Measurements from ENCODE around the gene CNPY3. TPM values are rescaled to one million over a fixed set of nuclear protein-coding genes. Genes with fewer than 3 reads are reported as not detected.
"Not testable (repeated sequence)": the region's sequence is repeated elsewhere in the genome, so short reads cannot be mapped to it uniquely, and the experiment has no call there.

Gene CNPY3
- total RNA-seq, 1 donor from 2014 or later: 21.2 TPM

- no peak for DNase-seq (ENCODE audit: low read depth, low spot score)
These were observed 14.7 kb upstream of the CNPY3 start for GRCh38 chr6:42914546-42914945.

DNA sequence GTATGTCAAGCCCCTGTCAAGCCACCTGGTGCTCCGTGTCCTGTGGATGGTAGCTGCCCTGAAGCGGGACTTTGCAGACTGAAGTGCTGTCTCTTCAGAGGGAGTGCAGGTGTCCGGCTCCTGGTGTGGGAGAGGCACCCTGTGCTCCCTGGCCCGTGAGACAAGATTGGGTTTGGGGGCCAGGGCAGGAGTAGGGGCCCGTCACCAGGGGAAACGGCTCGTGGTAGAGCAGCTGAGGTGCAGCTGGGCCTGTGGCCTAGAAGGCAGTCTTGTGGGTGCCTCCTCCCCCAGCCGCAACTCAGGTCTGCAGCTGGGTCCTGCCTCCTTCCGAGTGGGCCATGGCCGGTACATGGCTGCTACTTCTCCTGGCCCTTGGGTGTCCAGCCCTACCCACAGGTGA is 13.5 kb upstream of the CNPY3 start, which contains the start of gene PTCRA:
PTCRA (plus strand) TSS at position 322 of the 400 bp plus-strand sequence; CDS start at position 339, 17 bp downstream.
- DNase-seq (ENCODE audit: low read depth, low spot score): no peak

DNA sequence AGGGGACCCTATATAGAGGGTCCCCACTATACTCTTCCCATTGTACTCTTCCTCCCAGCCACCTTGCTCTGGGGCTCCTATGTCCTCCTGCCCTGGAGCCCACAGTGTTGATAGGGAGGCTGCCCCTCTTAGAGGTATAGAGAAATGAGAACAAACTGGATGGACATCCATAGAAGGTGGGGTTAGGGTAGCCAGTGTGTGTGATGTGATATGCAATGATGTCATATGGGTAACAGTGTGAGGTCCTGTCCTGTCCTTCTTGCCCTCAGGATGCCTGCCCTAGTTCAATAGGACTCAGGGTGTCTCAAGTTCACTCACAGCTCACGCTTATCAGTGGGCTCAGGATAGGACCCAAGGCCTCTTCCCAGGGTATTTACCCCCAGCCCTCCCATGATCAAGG is 13.0 kb upstream of the CNPY3 start:
- DNase-seq (ENCODE audit: low read depth, low spot score): no peak

GRCh38 chr6:42921801-42922200 is 7.5 kb upstream of the CNPY3 start:
- no peak for DNase-seq (ENCODE audit: low read depth, low spot score)

DNA sequence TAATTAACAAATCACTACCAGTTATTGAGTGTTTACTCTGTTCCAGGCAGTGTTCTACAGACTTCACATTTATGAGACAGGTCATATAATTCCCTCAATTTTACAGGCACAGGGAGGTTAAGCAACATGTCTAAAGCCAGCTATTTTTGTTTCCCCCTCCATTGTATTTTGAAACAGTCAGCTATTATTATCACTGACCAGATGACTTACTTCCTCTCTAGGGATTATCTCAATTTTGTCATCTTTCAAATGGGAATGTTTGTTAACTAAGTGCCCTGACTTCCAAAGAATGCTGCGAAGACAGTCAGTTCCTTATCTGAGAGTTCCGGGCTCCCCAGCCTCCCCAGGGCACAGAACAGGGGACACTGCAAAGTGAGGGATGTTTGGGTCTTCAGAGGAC is 5.6 kb upstream of the CNPY3 start:
- DNase-seq (ENCODE audit: low read depth, low spot score): no peak

- DNase-seq (ENCODE audit: low read depth, low spot score): no peak
These were observed 3.9 kb upstream of the CNPY3 start for GRCh38 chr6:42925248-42925857.

- no peak for DNase-seq (ENCODE audit: low read depth, low spot score)
These were observed 611 bp downstream of the CNPY3 start for GRCh38 chr6:42929821-42930360.

GRCh38 chr6:42932412-42932811 is 3.1 kb downstream of the CNPY3 start:
- no peak for DNase-seq (ENCODE audit: low read depth, low spot score)

DNA sequence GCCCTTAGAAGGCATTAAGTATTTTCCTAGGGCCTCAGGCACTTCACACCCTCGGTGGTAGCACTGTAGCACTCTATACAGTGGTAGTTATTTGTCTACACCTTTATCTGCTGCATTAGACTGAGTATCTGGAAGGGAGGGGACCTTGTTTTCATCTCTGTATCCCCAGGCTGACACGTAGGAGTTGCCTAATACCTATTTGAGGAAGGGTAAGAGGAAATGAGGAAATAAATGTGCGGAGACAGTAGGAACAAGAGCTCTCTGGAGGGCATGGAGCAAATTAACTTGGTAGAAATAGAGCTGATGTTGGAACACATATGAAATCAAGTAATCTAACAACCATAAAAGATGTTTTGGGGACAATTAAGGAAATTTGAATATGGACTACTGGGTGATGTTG is 3.9 kb downstream of the CNPY3 start:
- no peak for DNase-seq (ENCODE audit: low read depth, low spot score)

DNA sequence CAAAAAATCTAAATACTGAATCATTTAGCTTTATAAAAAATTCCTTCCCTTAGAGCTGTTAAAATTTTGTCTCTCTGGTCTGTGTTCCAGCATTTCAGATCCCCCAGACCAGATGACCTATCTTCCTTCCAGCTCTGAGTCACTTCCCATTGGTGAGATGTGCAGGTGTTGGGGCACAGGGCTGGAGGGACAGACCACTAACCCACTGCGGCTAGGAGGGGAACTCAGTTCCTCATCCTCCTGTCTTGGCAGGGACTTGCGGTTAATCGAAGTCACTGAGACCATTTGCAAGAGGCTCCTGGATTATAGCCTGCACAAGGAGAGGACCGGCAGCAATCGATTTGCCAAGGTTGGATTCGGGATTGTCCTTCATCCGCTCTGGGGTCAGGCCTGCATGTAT is 6.0 kb downstream of the CNPY3 start:
- DNase-seq (ENCODE audit: low read depth, low spot score): no peak

GRCh38 chr6:42936398-42936797 is 7.1 kb downstream of the CNPY3 start:
- DNase-seq (ENCODE audit: low read depth, low spot score): no peak

GRCh38 chr6:42937548-42938427 is 8.5 kb downstream of the CNPY3 start:
- no peak for DNase-seq (ENCODE audit: low read depth, low spot score)

DNA sequence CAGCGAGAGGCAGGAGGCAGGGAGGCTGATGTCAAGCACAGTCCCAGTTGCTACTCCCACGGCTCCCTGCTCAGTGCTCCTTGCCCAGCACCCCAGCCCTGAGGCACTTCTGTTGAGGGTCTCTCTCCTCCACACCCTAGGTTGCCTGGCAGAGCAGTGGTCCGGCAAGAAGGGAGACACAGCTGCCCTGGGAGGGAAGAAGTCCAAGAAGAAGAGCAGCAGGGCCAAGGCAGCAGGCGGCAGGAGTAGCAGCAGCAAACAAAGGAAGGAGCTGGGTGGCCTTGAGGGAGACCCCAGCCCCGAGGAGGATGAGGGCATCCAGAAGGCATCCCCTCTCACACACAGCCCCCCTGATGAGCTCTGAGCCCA is 9.1 kb downstream of the CNPY3 start:
- no peak for DNase-seq (ENCODE audit: low read depth, low spot score)

GRCh38 chr6:42938987-42939809 is 9.9 kb downstream of the CNPY3 start:
- no peak for DNase-seq (ENCODE audit: low read depth, low spot score)

DNA sequence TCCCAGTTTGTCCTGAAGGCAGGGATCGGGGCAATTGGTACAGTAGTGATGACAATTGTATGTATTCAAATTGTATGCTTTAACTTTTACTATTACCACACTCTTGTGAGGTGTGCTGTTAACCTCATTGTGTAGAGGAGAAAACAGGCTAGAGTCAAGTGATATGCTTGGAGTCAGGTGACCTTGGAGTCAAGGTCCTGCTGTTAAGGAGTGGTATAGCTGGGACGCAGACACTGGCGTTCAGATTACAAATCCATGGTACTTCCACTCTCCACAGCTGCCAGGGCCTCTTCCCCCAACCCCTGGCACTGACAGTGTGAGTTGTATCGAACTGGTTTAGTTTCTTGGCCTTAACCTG is 10.5 kb downstream of the CNPY3 start:
- DNase-seq (ENCODE audit: low read depth, low spot score): no peak

DNA sequence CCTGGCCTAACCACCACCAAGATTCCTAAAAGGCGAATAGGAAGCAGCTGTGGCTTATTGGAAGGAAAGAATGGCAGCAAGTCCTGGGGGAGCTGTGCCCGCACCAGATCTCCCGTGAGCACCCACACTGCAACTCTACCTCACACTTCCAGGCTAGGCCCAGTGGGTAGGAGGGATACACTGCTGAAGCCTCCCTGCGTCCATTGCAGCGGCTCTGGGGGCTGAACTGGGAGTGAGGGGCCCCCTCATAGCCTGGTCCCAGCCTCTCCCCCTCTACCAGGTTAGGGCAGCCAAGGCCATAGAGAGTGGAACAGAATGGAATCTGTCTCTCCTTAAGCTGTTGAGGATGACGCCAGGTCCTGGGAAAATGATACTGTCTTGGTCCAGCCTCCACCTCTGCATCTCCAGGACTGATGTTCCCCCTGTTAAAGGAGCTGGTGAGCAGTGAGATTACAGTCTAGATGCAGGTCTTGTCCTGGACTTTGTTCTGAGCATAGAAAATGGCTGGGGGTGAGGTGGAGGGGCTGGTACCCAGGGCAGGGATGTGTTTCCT is 11.3 kb downstream of the CNPY3 start:
- no peak for DNase-seq (ENCODE audit: low read depth, low spot score)

- not testable (repeated sequence) for DNase-seq (ENCODE audit: low read depth, low spot score)
These were observed 12.1 kb downstream of the CNPY3 start for GRCh38 chr6:42941356-42941755.

DNA sequence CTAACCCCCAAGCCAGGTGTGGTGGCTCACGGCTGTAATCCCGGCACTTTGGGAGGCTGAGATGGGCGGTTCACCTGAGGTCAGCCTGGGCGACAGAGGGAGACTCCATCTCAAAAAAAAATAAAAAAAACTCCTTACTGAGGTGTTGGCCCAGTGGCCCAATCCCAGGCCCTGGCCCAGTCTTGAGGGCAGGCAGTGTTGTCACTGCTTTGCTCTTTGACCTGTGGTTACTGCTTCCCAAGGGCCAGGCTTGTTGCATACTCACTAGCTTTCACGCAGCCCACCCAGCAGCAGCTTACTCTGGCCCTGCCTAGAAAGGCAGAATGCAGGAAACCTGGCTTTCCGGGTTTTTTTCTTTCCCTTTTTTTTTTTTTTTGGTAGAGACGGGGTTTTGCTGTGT is 13.2 kb downstream of the CNPY3 start:
- DNase-seq (ENCODE audit: low read depth, low spot score): no peak

DNA sequence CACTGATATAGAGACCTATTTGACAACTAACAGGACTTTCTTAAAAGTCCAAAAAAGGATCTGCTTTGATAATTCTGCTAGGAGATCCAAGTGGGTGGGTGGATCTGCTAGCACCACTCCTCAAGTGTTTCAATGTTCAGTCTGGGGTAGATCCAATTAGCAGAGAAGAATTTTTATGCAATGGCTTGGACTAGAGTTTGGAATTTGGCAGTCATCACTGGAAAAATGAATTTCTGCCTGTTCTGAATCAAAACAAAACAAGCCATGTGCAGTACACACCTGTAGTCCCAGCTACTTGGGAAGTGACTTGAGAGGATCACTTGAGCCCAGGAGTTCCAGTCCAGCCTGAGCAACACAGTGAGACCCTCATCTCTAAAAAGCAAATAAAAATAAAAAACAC is 18.7 kb downstream of the CNPY3 start:
- no peak for DNase-seq (ENCODE audit: low read depth, low spot score)

DNA sequence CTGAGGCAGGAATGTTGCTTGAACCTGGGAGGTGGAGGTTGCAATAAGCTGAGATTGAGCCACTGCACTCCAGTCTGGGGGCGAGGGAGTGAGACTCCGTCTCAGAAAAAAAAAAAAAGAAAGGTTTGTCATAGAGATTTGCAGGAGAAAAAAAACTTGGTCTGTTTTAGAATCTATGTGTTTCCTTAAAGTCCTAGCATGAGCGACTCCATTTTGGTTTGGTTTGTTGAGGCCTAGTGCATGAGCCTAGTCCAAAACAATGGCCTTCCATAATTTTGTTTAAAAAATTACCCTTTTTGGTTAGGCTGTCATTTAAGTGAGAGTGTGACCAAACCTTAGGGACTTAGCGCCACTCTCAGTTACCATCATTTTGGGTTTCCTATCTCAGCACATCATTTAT is 23.1 kb downstream of the CNPY3 start:
- DNase-seq (ENCODE audit: low read depth, low spot score): no peak

GRCh38 chr6:42954405-42954804 is 25.1 kb downstream of the CNPY3 start:
- not testable (repeated sequence) for DNase-seq (ENCODE audit: low read depth, low spot score)

GRCh38 chr6:42958125-42958524 is 28.8 kb downstream of the CNPY3 start:
- no peak for DNase-seq (ENCODE audit: low read depth, low spot score)

Data from pulmonary artery endothelial cell (primary cell).